ENCODE measurements around the gene MYLK.

Gene MYLK

GRCh38 chr3:123805504-123805903, 78.6 kb downstream of the MYLK start:
- Histone ChIP-seq H3K27me3 (ENCODE audit: insufficient read depth, low read depth) (no peaks in the 10 kb centered on the region), H4K20me1 (ENCODE audit: insufficient read depth) (no peaks in the 10 kb centered on the region), H3K4me2 (no peak overlapping the region), H3K27ac (no peak overlapping the region), H2AFZ (ENCODE audit: low read depth) (no peak overlapping the region), H3K36me3 (ENCODE audit: insufficient read depth) (no peaks in the 10 kb centered on the region), H3K79me2 (ENCODE audit: insufficient read depth, low read depth) (no peaks in the 10 kb centered on the region), H3K4me1 (ENCODE audit: low read depth, poor library complexity, severe bottlenecking) (no peaks in the 10 kb centered on the region), H3K4me3 (IDR thresholded peaks at IDR 0.05; ENCODE audit: insufficient read depth, low read depth, low read length) (no peak overlapping the region), H3K9ac (no peak overlapping the region)
- no peak for TF ChIP-seq CTCF (conservative IDR thresholded peaks at IDR 0.05; ENCODE audit: low read depth, low read length)

- Histone ChIP-seq H3K27ac (no peak overlapping the region), H3K4me1 (ENCODE audit: low read depth, poor library complexity, severe bottlenecking) (no peaks in the 10 kb centered on the region), H3K4me3 (IDR thresholded peaks at IDR 0.05; ENCODE audit: insufficient read depth, low read depth, low read length) (no peak overlapping the region), H3K27me3 (ENCODE audit: insufficient read depth, low read depth) (no peaks in the 10 kb centered on the region), H3K79me2 (ENCODE audit: insufficient read depth, low read depth) (no peaks in the 10 kb centered on the region), H3K9ac (no peak overlapping the region), H4K20me1 (ENCODE audit: insufficient read depth) (no peaks in the 10 kb centered on the region), H3K4me2 (no peak overlapping the region), H3K36me3 (ENCODE audit: insufficient read depth) (no peaks in the 10 kb centered on the region), H2AFZ (ENCODE audit: low read depth) (no peak overlapping the region)
- no peak for TF ChIP-seq CTCF (conservative IDR thresholded peaks at IDR 0.05; ENCODE audit: low read depth, low read length)
Observed at GRCh38 chr3:123805101-123805500, 79.0 kb downstream of the MYLK start.

GRCh38 chr3:123804676-123805075, 79.5 kb downstream of the MYLK start:
- no peaks in the 10 kb centered on the region for H3K36me3 ChIP-seq (ENCODE audit: insufficient read depth)
- H3K27me3 ChIP-seq (ENCODE audit: insufficient read depth, low read depth) = no peaks in the 10 kb centered on the region
- H3K4me3 ChIP-seq (IDR thresholded peaks at IDR 0.05; ENCODE audit: insufficient read depth, low read depth, low read length) = no peak overlapping the region
- no peak overlapping the region for H3K4me2 ChIP-seq
- H3K79me2 ChIP-seq (ENCODE audit: insufficient read depth, low read depth) = no peaks in the 10 kb centered on the region
- TF ChIP-seq CTCF (conservative IDR thresholded peaks at IDR 0.05; ENCODE audit: low read depth, low read length) = no peak
- no peak overlapping the region for H2AFZ ChIP-seq (ENCODE audit: low read depth)
- H3K27ac ChIP-seq = no peak overlapping the region
- H3K9ac ChIP-seq = no peak overlapping the region
- H3K4me1 ChIP-seq (ENCODE audit: low read depth, poor library complexity, severe bottlenecking) = no peaks in the 10 kb centered on the region
- no peaks in the 10 kb centered on the region for H4K20me1 ChIP-seq (ENCODE audit: insufficient read depth)

- Histone ChIP-seq H3K27ac (no peak overlapping the region), H2AFZ (ENCODE audit: low read depth) (no peak overlapping the region), H4K20me1 (ENCODE audit: insufficient read depth) (no peaks in the 10 kb centered on the region), H3K36me3 (ENCODE audit: insufficient read depth) (no peaks in the 10 kb centered on the region), H3K4me3 (IDR thresholded peaks at IDR 0.05; ENCODE audit: insufficient read depth, low read depth, low read length) (no peak overlapping the region), H3K79me2 (ENCODE audit: insufficient read depth, low read depth) (no peaks in the 10 kb centered on the region), H3K9ac (no peak overlapping the region), H3K4me1 (ENCODE audit: low read depth, poor library complexity, severe bottlenecking) (no peaks in the 10 kb centered on the region), H3K4me2 (no peak overlapping the region), H3K27me3 (ENCODE audit: insufficient read depth, low read depth) (no peaks in the 10 kb centered on the region)
- no peak for TF ChIP-seq CTCF (conservative IDR thresholded peaks at IDR 0.05; ENCODE audit: low read depth, low read length)
Observed at GRCh38 chr3:123803521-123803920, 80.6 kb downstream of the MYLK start.
